GM12878 (cell line): ENCODE data around the gene CACNA1B. TPM values are rescaled to one million over a fixed set of nuclear protein-coding genes. Genes with fewer than 3 reads are reported as not detected.

Experiments used
- ATAC-seq: fragments of 200-7000 bp; cut with Tn5 transposase; 3 replicates; pipeline ENCODE4 v1.9.1; 2020; ENCODE audit warnings: mild to moderate bottlenecking, moderate library complexity
- BruUV-seq: library from RNA; stranded (reverse); fragments of 400-500 nt; replicated peaks from 2 replicates; lab custom pipeline; 2021; lab: Mats Ljungman, UMichigan
- CTCF ChIA-PET: fragments of 300-600 bp; sonication (Branson Sonifier 250); formaldehyde crosslinking; extraction: SDS; loops from one replicate; lab custom pipeline; 2021; ENCODE audit warnings: inconsistent platforms; lab: Yijun Ruan, JAX
- POLR2A ChIA-PET: fragments of 350-600 bp; formaldehyde crosslinking; extraction: SDS; loops from one replicate; lab custom pipeline; 2021; ENCODE audit warnings: inconsistent platforms; lab: Charles Lee
- RAD21 ChIA-PET: fragments of 300-600 bp; sonication (Branson Sonifier 250); formaldehyde crosslinking; loops from one replicate; lab custom pipeline; 2023; ENCODE audit warnings: antibody characterized with exemption; ENCODE audit not compliant: unreplicated experiment; lab: Charles Lee
- SMC1A ChIA-PET: fragments of 300-600 bp; sonication (Branson Sonifier 250); formaldehyde crosslinking; loops from one replicate; lab custom pipeline; 2023; ENCODE audit not compliant: unreplicated experiment, uncharacterized antibody; lab: Charles Lee
- DNase-seq: peaks from one replicate; pipeline ENCODE4 v3.0.0-alpha.2; 2011; ENCODE audit warnings: low read depth, low spot score
- FAIRE-seq: peaks from 3 replicates; lab custom pipeline; 2011; peaks lifted over from hg19 to GRCh38; lab: Jason Lieb, UNC
- H2AFZ ChIP-seq: 2 replicates; pipeline ENCODE4 v1.6.0; 2011; ENCODE audit warnings: low read depth, low read length, control low read depth; ENCODE audit not compliant: control insufficient read depth
- H3K27ac ChIP-seq: 2 replicates; pipeline ENCODE4 v1.5.1; 2011; ENCODE audit warnings: control low read depth; ENCODE audit not compliant: control insufficient read depth, insufficient read depth
- H3K27me3 ChIP-seq, 2 experiments: replicated peaks in 1 of 2; 2 replicates each; pipeline versions ENCODE4 v1.6.0 to v1.6.1; 2011; ENCODE audit warnings: low read length in 1 of 2; ENCODE audit not compliant: control insufficient read depth in 2 of 2, insufficient read depth in 2 of 2
- H3K36me3 ChIP-seq, 2 experiments: 2 replicates each; pipeline ENCODE4 v1.5.1; 2011; ENCODE audit warnings: low read length in 1 of 2; ENCODE audit not compliant: control insufficient read depth in 2 of 2, insufficient read depth in 2 of 2
- H3K4me1 ChIP-seq: 2 replicates; pipeline ENCODE4 v1.6.1; 2011; ENCODE audit warnings: mild to moderate bottlenecking, low read length, moderate library complexity, mixed read lengths; ENCODE audit not compliant: control insufficient read depth, insufficient read depth
- H3K4me2 ChIP-seq: 2 replicates; pipeline ENCODE4 v1.6.0; 2011; ENCODE audit warnings: control low read depth; ENCODE audit not compliant: control insufficient read depth, insufficient read depth
- H3K4me3 ChIP-seq: fragments of 200-600 bp; sonication (generic); 2 replicates; pipeline ENCODE4 v1.5.1; 2016
- H3K79me2 ChIP-seq: 2 replicates; pipeline ENCODE4 v1.6.0; 2011; ENCODE audit warnings: low read length; ENCODE audit not compliant: control insufficient read depth, insufficient read depth
- H3K9ac ChIP-seq: 2 replicates; pipeline ENCODE4 v1.8.0; 2011; ENCODE audit warnings: low read length, control low read depth, mixed read lengths; ENCODE audit not compliant: control insufficient read depth, insufficient read depth
- H3K9me3 ChIP-seq: replicated peaks from 3 replicates; pipeline ENCODE4 v1.5.1; 2011; ENCODE audit warnings: mild to moderate bottlenecking, low read length; ENCODE audit not compliant: control insufficient read depth, insufficient read depth
- H4K20me1 ChIP-seq: 2 replicates; pipeline ENCODE4 v1.6.0; 2011; ENCODE audit not compliant: control insufficient read depth, insufficient read depth
- IRF4 ChIP-seq: IDR thresholded peaks from 2 replicates; pipeline ENCODE4 v1.6.1; 2011; ENCODE audit warnings: low read depth, low read length
- MXI1 ChIP-seq: fragments of 150-350 bp; IDR thresholded peaks from 2 replicates; pipeline ENCODE4 v1.6.1; 2011; ENCODE audit warnings: low read depth, mild to moderate bottlenecking, inconsistent platforms, low read length, improper control_type of control experiment
- NBN ChIP-seq: fragments of 450-650 bp; IDR thresholded peaks from 2 replicates; pipeline ENCODE4 v1.6.1; 2016
- SREBF2 ChIP-seq: IDR thresholded peaks from 2 replicates; pipeline ENCODE4 v1.6.1; 2012; ENCODE audit warnings: mild to moderate bottlenecking, low read length
- SRF ChIP-seq, 2 experiments: IDR thresholded peaks; 2 replicates each; pipeline ENCODE4 v1.6.1; 2011; ENCODE audit warnings: low read depth in 2 of 2, low read length in 2 of 2, mild to moderate bottlenecking in 1 of 2, moderate library complexity in 1 of 2
- TARDBP ChIP-seq: IDR thresholded peaks from 2 replicates; pipeline ENCODE4 v1.6.1; 2016; ENCODE audit warnings: borderline replicate concordance
- WRNIP1 ChIP-seq: IDR thresholded peaks from 2 replicates; pipeline ENCODE4 v1.6.1; 2011; ENCODE audit warnings: low read depth, low read length, improper control_type of control experiment, borderline replicate concordance
- YBX1 ChIP-seq: fragments of 450-650 bp; IDR thresholded peaks from 2 replicates; pipeline ENCODE4 v1.6.1; 2016; ENCODE audit warnings: antibody characterized with exemption
- ZBED1 ChIP-seq: IDR thresholded peaks from 2 replicates; pipeline ENCODE4 v1.6.1; 2016; ENCODE audit warnings: borderline replicate concordance
- WGBS: methylation state at CpG from one replicate; pipeline ENCODE4 v1.1.6; 2016; ENCODE audit warnings: low lambda C conversion rate; ENCODE audit not compliant: insufficient replicate concordance, insufficient coverage; ENCODE audit errors: missing lambda C conversion rate; 5-methylcytosine and 5-hydroxymethylcytosine counted together
- in situ Hi-C: fragments of 300-500 bp; cut with MboI; formaldehyde crosslinking; loops from 9 replicates; pipeline ENCODE4 v1.14.3; 2018; ENCODE audit warnings: mixed read lengths
- intact Hi-C: fragments of 100-400 bp; cut with micrococcal nuclease; formaldehyde crosslinking; loops from one replicate; pipeline ENCODE4 v1.14.2; 2022; ENCODE audit not compliant: unreplicated experiment
- polyA plus RNA-seq, 11 experiments: library from polyadenylated mRNA; depleted of rRNA in 4 of 11; unstranded in 6 of 11; stranded (reverse) in 5 of 11; fragments of >200 nt; fragmentation: Nextera tagmentation in 4 of 11; fragmentation: Illumina TruSeq in 1 of 11; extraction: Ambion mirVana in 4 of 11; extraction: Trizol in 1 of 11; gene quantifications; 1 replicate in 1 of 11; 2 replicates in 10 of 11; pipeline versions ENCODE4 v1.2.1 to v1.2.3, GENCODE V29; 2011 to 2016; ENCODE audit warnings: inconsistent platforms in 2 of 11, missing spikeins in 2 of 11, low read depth in 1 of 11
- total RNA-seq, 4 experiments: library from RNA; depleted of rRNA in 3 of 4; stranded (reverse); fragments of >200 nt in 3 of 4; fragmentation: Illumina TruSeq in 1 of 4; extraction: Trizol in 1 of 4; gene quantifications; 2 replicates each; pipeline versions ENCODE4 v1.2.1 to v1.2.3, GENCODE V29; 2013 to 2021
- TF ChIP-seq, protein P1 (sequence below): fragments of 450-650 bp; IDR thresholded peaks from 2 replicates; pipeline ENCODE4 v1.6.1; 2017; ENCODE audit warnings: mild to moderate bottlenecking, moderate library complexity

The CACNA1B gene
- total and polyA plus RNA-seq, 10 of the 15 experiments (the other 5 are each of a cell fraction or from before 2014, with no cell fraction given), result 0.01 to 0.03 (median 0.01) TPM; not detected in 7

DNA sequence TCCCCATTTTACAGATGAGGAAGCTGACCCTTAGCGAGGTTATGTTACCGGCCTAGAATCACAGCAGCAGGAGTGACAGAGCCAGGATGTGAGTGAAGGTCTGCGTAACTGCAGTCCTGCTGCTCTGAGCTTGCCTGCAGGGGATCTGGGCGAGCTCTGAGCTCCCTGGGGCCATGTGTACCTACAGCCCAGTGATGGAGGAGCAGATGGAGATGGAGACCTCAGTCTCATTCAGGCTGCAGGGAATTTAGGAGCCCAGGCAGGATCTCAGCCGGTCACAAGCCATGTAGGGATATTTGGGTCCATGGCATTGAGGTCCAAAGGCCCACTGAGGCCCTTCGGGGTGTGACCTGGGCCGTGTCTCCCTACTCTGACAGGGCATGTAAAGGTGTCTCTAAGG lies 170.6 kb downstream of the CACNA1B start:
- Histone ChIP-seq H3K4me3 (no peak overlapping the region), H3K4me1 (no peaks in the 10 kb centered on the region), H3K9me3 (no peaks in the 10 kb centered on the region), H2AFZ (no peak overlapping the region), H3K79me2 (no peaks in the 10 kb centered on the region), H3K36me3 (no peaks in the 10 kb centered on the region), H3K27me3 (peaks cover 0 to 2% of the 10 kb centered on the region in 2 experiments; a peak in 3 of 4 replicates), H3K9ac (no peak overlapping the region), H4K20me1 (no peaks in the 10 kb centered on the region), H3K27ac (no peak overlapping the region), H3K4me2 (no peak overlapping the region)
- SMC1A ChIA-PET, result no interaction called here
- DNase-seq, result no peak
- WGBS, result 28% methylated on average over 7 of the region's 7 CpGs
- ATAC-seq, result no peak
- intact Hi-C loops (no loop called here), in situ Hi-C loops (no loop called here)
- POLR2A ChIA-PET, result no interaction called here
- CTCF ChIA-PET, result no interaction called here
- RAD21 ChIA-PET, result no interaction called here
- TF ChIP-seq SRF (IDR thresholded peaks at IDR 0.05; ENCODE audit: low read depth in 2 of 2, low read length in 2 of 2) (no peak), TARDBP (no peak), WRNIP1 (no peak), ZBED1 (no peak), IRF4 (no peak), MXI1 (no peak), NBN (no peak), YBX1 (no peak), SREBF2 (no peak)
- TF ChIP-seq, protein P1, sequence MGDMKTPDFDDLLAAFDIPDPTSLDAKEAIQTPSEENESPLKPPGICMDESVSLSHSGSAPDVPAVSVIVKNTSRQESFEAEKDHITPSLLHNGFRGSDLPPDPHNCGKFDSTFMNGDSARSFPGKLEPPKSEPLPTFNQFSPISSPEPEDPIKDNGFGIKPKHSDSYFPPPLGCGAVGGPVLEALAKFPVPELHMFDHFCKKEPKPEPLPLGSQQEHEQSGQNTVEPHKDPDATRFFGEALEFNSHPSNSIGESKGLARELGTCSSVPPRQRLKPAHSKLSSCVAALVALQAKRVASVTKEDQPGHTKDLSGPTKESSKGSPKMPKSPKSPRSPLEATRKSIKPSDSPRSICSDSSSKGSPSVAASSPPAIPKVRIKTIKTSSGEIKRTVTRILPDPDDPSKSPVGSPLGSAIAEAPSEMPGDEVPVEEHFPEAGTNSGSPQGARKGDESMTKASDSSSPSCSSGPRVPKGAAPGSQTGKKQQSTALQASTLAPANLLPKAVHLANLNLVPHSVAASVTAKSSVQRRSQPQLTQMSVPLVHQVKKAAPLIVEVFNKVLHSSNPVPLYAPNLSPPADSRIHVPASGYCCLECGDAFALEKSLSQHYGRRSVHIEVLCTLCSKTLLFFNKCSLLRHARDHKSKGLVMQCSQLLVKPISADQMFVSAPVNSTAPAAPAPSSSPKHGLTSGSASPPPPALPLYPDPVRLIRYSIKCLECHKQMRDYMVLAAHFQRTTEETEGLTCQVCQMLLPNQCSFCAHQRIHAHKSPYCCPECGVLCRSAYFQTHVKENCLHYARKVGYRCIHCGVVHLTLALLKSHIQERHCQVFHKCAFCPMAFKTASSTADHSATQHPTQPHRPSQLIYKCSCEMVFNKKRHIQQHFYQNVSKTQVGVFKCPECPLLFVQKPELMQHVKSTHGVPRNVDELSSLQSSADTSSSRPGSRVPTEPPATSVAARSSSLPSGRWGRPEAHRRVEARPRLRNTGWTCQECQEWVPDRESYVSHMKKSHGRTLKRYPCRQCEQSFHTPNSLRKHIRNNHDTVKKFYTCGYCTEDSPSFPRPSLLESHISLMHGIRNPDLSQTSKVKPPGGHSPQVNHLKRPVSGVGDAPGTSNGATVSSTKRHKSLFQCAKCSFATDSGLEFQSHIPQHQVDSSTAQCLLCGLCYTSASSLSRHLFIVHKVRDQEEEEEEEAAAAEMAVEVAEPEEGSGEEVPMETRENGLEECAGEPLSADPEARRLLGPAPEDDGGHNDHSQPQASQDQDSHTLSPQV, result no peak
- no peak for FAIRE-seq
- no TSS peak for BruUV-seq
